HG02981 (cell line): ENCODE data around the gene PZP.
"Not testable (repeated sequence)": the region's sequence is repeated elsewhere in the genome, so short reads cannot be mapped to it uniquely, and the experiment has no call there.

Source experiments
- ATAC-seq: cut with Tn5 transposase; IDR thresholded peaks from one replicate; pipeline ENCODE4 v1.9.1; 2021; ENCODE audit warnings: mild to moderate bottlenecking, moderate library complexity; ENCODE audit not compliant: unreplicated experiment

PZP gene

GRCh38 chr12:9208229-9208628 is at the start of gene PZP:
Gene PZP (minus strand): TSS chr12:9208395. CDS start chr12:9208341, 54 bp downstream.
- ATAC-seq: no peak

- ATAC-seq: no peak
These were observed 48.7 kb upstream of the PZP start for GRCh38 chr12:9256758-9257405.

- ATAC-seq: no peak
These were observed 48.1 kb upstream of the PZP start for GRCh38 chr12:9256341-9256740.

GRCh38 chr12:9255837-9256236 is 47.6 kb upstream of the PZP start:
- ATAC-seq: no peak

GRCh38 chr12:9253464-9253863 is 45.3 kb upstream of the PZP start:
- ATAC-seq: no peak

GRCh38 chr12:9252791-9253190 is 44.6 kb upstream of the PZP start:
- ATAC-seq: not testable (repeated sequence)

- ATAC-seq: no peak
These were observed 44.1 kb upstream of the PZP start for GRCh38 chr12:9252256-9252655.

GRCh38 chr12:9248435-9248834 is 40.2 kb upstream of the PZP start:
- no peak for ATAC-seq

- ATAC-seq: no peak
These were observed 36.7 kb upstream of the PZP start for GRCh38 chr12:9244894-9245293.

GRCh38 chr12:9243999-9244649 is 35.9 kb upstream of the PZP start:
- no peak for ATAC-seq

- ATAC-seq: no peak
These were observed 33.1 kb upstream of the PZP start for GRCh38 chr12:9241301-9241700.

GRCh38 chr12:9240776-9241175 is 32.6 kb upstream of the PZP start:
- ATAC-seq: no peak

- ATAC-seq: not testable (repeated sequence)
These were observed 31.9 kb upstream of the PZP start for GRCh38 chr12:9240004-9240635.

GRCh38 chr12:9237286-9237685 is 29.1 kb upstream of the PZP start:
- ATAC-seq: no peak

GRCh38 chr12:9235519-9235918 is 27.3 kb upstream of the PZP start:
- ATAC-seq: no peak

- no peak for ATAC-seq
These were observed 19.8 kb upstream of the PZP start for GRCh38 chr12:9227950-9228349.

- no peak for ATAC-seq
These were observed 15.6 kb upstream of the PZP start for GRCh38 chr12:9223830-9224229.

- no peak for ATAC-seq
These were observed 13.3 kb upstream of the PZP start for GRCh38 chr12:9221483-9221882.

GRCh38 chr12:9221011-9221410 is 12.8 kb upstream of the PZP start:
- not testable (repeated sequence) for ATAC-seq

- no peak for ATAC-seq
These were observed 6.3 kb upstream of the PZP start for GRCh38 chr12:9214534-9214933.

GRCh38 chr12:9211687-9212086 is 3.5 kb upstream of the PZP start:
- no peak for ATAC-seq

- no peak for ATAC-seq
These were observed 3.8 kb downstream of the PZP start for GRCh38 chr12:9204380-9204779.
